HCT116 (cell line): ENCODE measurements around the gene ARID4A. TPM values are rescaled to one million over a fixed set of nuclear protein-coding genes. Genes with fewer than 3 reads are reported as not detected.

Experiments
- ATAC-seq: fragments of 200-7000 bp; cut with Tn5 transposase; 2 replicates; pipeline ENCODE4 v1.9.1; 2020; ENCODE audit warnings: mild to moderate bottlenecking, moderate library complexity
- BruUV-seq: library from RNA; stranded (reverse); fragments of 400-500 nt; replicated peaks from 2 replicates; lab custom pipeline; 2021; lab: Mats Ljungman, UMichigan
- CTCF ChIA-PET: fragments of 300-600 bp; sonication (Branson Sonifier 250); formaldehyde crosslinking; loops from one replicate; lab custom pipeline; 2021; ENCODE audit warnings: antibody characterized with exemption; lab: Charles Lee
- POLR2A ChIA-PET: fragments of 300-600, 350-600 bp; sonication (Branson Sonifier 250); formaldehyde crosslinking; loops from one replicate; lab custom pipeline; 2021; ENCODE audit warnings: antibody characterized with exemption; lab: Charles Lee
- RAD21 ChIA-PET, 2 experiments: fragments of 300-600 bp; sonication (Branson Sonifier 250); formaldehyde crosslinking; loops; one replicate each; lab custom pipeline; 2023; ENCODE audit warnings: low total read pairs in 2 of 2; ENCODE audit not compliant: uncharacterized antibody in 2 of 2, unreplicated experiment in 2 of 2, low non-redundant PET in 1 of 2; lab: Charles Lee
- DNase-seq: peaks from one replicate; pipeline ENCODE4 v3.0.0-alpha.2; 2010; ENCODE audit warnings: low read depth, low spot score
- H2AFZ ChIP-seq: fragments of 200-600 bp; shearing (Covaris generic), sonication (generic); 2 replicates; pipeline ENCODE4 v1.6.1; 2017; ENCODE audit warnings: low read depth, mixed run types, mixed read lengths, antibody characterized with exemption, low read length; ENCODE audit not compliant: poor library complexity, severe bottlenecking
- H3K27ac ChIP-seq: 2 replicates; pipeline ENCODE4 v1.5.1; 2012; ENCODE audit warnings: low read depth, low read length
- H3K27me3 ChIP-seq: fragments of 200-600 bp; sonication (generic); 2 replicates; pipeline ENCODE4 v1.6.1; 2016; ENCODE audit warnings: mixed run types, low read length, mixed read lengths; ENCODE audit not compliant: insufficient read depth
- H3K36me3 ChIP-seq, 2 experiments: fragments of 200-500 bp in 1 of 2; fragments of 200-600 bp in 1 of 2; sonication (Bioruptor generic) in 1 of 2; sonication (generic) in 1 of 2; 2 replicates each; pipeline versions ENCODE4 v1.5.1 to v1.6.1; 2014 to 2016; ENCODE audit warnings: low read length in 2 of 2, inconsistent platforms in 1 of 2, mixed read lengths in 1 of 2, mixed run types in 1 of 2; ENCODE audit not compliant: insufficient read depth in 2 of 2, control insufficient read depth in 1 of 2
- H3K4me1 ChIP-seq, 2 experiments: fragments of 200-600 bp in 1 of 2; sonication (generic) in 1 of 2; 2 replicates each; pipeline versions ENCODE4 v1.5.1 to v1.6.1; 2012 to 2017; ENCODE audit warnings: low read length in 2 of 2, inconsistent platforms in 1 of 2, mild to moderate bottlenecking in 1 of 2, mixed read lengths in 1 of 2, mixed run types in 1 of 2, moderate library complexity in 1 of 2; ENCODE audit not compliant: insufficient read depth in 2 of 2, control insufficient read depth in 1 of 2
- H3K4me2 ChIP-seq: fragments of 200-600 bp; sonication (generic); 2 replicates; pipeline ENCODE4 v1.6.1; 2017; ENCODE audit warnings: mixed run types, low read length, mixed read lengths
- H3K4me3 ChIP-seq, 2 experiments: fragments of 200-600 bp in 1 of 2; sonication (generic) in 1 of 2; replicated peaks in 1 of 2; 2 replicates each; pipeline ENCODE4 v1.5.1; 2011 to 2016; ENCODE audit warnings: low read length in 2 of 2, control low read depth in 1 of 2, low read depth in 1 of 2, mild to moderate bottlenecking in 1 of 2, mixed read lengths in 1 of 2, mixed run types in 1 of 2
- H3K79me2 ChIP-seq: fragments of 200-600 bp; sonication (generic); 2 replicates; pipeline ENCODE4 v1.6.1; 2017; ENCODE audit warnings: mild to moderate bottlenecking, mixed run types, low read length, moderate library complexity, mixed read lengths; ENCODE audit not compliant: insufficient read depth
- H3K9ac ChIP-seq: fragments of 200-600 bp; sonication (generic); 2 replicates; pipeline ENCODE4 v1.6.1; 2016; ENCODE audit warnings: low read length, mixed read lengths
- H3K9me2 ChIP-seq: fragments of 200-600 bp; sonication (generic), shearing (Covaris generic); 2 replicates; pipeline ENCODE4 v1.6.1; 2017; ENCODE audit warnings: mixed run types, mild to moderate bottlenecking, moderate library complexity; ENCODE audit not compliant: insufficient read depth
- H3K9me3 ChIP-seq, 2 experiments: fragments of 200-500 bp in 1 of 2; fragments of 200-600 bp in 1 of 2; sonication (Bioruptor generic) in 1 of 2; sonication (generic) in 1 of 2; 2 replicates each; pipeline ENCODE4 v1.6.1; 2014 to 2017; ENCODE audit warnings: low read length in 2 of 2, mixed read lengths in 2 of 2, inconsistent platforms in 1 of 2, low read depth in 1 of 2, mild to moderate bottlenecking in 1 of 2, mixed run types in 1 of 2, moderate library complexity in 1 of 2; ENCODE audit not compliant: control insufficient read depth in 1 of 2, insufficient read depth in 1 of 2
- H4K20me1 ChIP-seq: fragments of 200-600 bp; sonication (generic), shearing (Covaris generic); 2 replicates; pipeline ENCODE4 v1.6.1; 2017; ENCODE audit warnings: mixed run types, mild to moderate bottlenecking, moderate library complexity; ENCODE audit not compliant: insufficient read depth
- CEBPB ChIP-seq: IDR thresholded peaks from 2 replicates; pipeline ENCODE4 v1.6.1; 2012; ENCODE audit warnings: low read depth
- EGR1 ChIP-seq: IDR thresholded peaks from 2 replicates; pipeline ENCODE4 v1.6.1; 2012; ENCODE audit warnings: low read depth
- ELF1 ChIP-seq: IDR thresholded peaks from 2 replicates; pipeline ENCODE4 v1.6.1; 2012; ENCODE audit warnings: low read depth, borderline replicate concordance
- EZH2 ChIP-seq: fragments of 200-600 bp; sonication (generic); IDR thresholded peaks from 2 replicates; pipeline ENCODE4 v1.6.1; 2017; ENCODE audit warnings: antibody characterized with exemption, mixed run types
- FOSL1 ChIP-seq: IDR thresholded peaks from 2 replicates; pipeline ENCODE4 v1.6.1; 2012; ENCODE audit warnings: low read depth
- POLR2A ChIP-seq: IDR thresholded peaks from 2 replicates; pipeline ENCODE4 v1.7.0; 2011; ENCODE audit warnings: borderline replicate concordance; ENCODE audit not compliant: insufficient read depth, insufficient read length; ENCODE audit errors: extremely low read depth
- SIN3A ChIP-seq: IDR thresholded peaks from 2 replicates; pipeline ENCODE4 v1.6.1; 2012; ENCODE audit warnings: low read depth
- SP1 ChIP-seq: IDR thresholded peaks from 2 replicates; pipeline ENCODE4 v1.6.1; 2012; ENCODE audit warnings: low read depth
- TCF7L2 ChIP-seq: IDR thresholded peaks from 2 replicates; pipeline ENCODE4 v1.7.0; 2011; ENCODE audit warnings: borderline replicate concordance, inconsistent platforms; ENCODE audit not compliant: insufficient read depth, insufficient read length; ENCODE audit errors: extremely low read depth
- ZFX ChIP-seq: fragments of 450-650 bp; IDR thresholded peaks from 2 replicates; pipeline ENCODE4 v1.6.1; 2017
- ZNF274 ChIP-seq: fragments of 200-500 bp; sonication (Bioruptor generic); IDR thresholded peaks from 2 replicates; pipeline ENCODE4 v1.6.1; 2014; ENCODE audit warnings: mild to moderate bottlenecking, low read depth, low read length, inconsistent platforms
- intact Hi-C: fragments of 100-400 bp; cut with micrococcal nuclease; formaldehyde crosslinking; loops from 2 replicates; pipeline ENCODE4 v1.10.0; 2022
- total RNA-seq: library from RNA; stranded (reverse); gene quantifications from one replicate; pipeline ENCODE4 v1.2.1, GENCODE V29; 2021; ENCODE audit not compliant: unreplicated experiment
- TF ChIP-seq, protein P1 (sequence below): IDR thresholded peaks from 2 replicates; pipeline ENCODE4 v1.6.1; 2011; ENCODE audit warnings: mild to moderate bottlenecking, low read length, moderate library complexity; ENCODE audit not compliant: insufficient replicate concordance; ENCODE audit errors: extremely low read depth
- TF ChIP-seq, protein P2 (sequence below): IDR thresholded peaks from 2 replicates; pipeline ENCODE4 v1.6.1; 2012; ENCODE audit warnings: low read depth

ARID4A gene
- total RNA-seq, 1 experiment from 2014 or later = 13.9 TPM

DNA sequence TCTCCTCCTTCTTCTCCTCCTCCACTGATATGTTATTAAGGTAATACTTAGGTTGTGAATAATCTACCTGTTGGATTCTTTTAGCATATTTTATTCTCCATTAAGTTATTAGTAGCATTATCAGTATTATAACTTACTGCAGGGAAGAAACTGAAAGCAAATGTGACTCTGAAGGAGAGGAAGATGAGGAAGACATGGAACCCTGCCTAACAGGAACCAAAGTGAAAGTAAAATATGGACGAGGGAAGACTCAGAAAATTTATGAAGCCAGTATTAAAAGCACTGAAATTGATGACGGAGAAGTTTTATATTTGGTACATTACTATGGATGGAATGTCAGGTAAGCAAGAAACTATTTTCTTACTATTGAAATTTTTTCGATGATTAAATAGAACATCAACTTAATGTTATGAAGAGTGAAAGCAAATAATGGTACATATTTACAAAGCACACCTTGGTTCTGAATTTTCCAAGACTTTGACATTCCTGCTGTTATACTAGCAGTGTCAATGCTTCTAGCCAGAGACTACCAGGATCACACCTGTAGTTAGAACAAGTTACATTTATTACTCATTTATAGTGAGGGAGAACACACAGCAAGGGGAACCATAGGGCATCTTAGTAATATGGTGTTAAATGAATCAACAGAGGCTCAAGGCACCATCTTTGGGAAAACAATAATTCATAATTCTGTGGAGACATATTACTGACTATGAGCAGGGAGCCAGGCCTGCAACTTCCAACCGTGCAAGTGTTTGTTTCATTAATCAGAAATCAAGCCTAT is 55.4 kb downstream of the ARID4A start:
- RAD21 ChIA-PET = no interaction called here

More for the DNA sequence above, 55.4 kb downstream of the ARID4A start:
- Histone ChIP-seq H3K36me3 (peaks cover 0 to 16% of the 10 kb centered on the region in 2 experiments; a peak in 2 of 4 replicates), H3K9ac (no peak overlapping the region), H3K9me3 (no peaks in the 10 kb centered on the region), H3K4me1 (no peaks in the 10 kb centered on the region), H3K9me2 (no peaks in the 10 kb centered on the region), H3K4me2 (no peak overlapping the region), H4K20me1 (no peaks in the 10 kb centered on the region), H3K79me2 (no peaks in the 10 kb centered on the region), H3K27me3 (no peaks in the 10 kb centered on the region), H3K4me3 (no peak overlapping the region), H3K27ac (no peak overlapping the region), H2AFZ (no peak overlapping the region)
- no peak for DNase-seq
- TF ChIP-seq, protein P1, sequence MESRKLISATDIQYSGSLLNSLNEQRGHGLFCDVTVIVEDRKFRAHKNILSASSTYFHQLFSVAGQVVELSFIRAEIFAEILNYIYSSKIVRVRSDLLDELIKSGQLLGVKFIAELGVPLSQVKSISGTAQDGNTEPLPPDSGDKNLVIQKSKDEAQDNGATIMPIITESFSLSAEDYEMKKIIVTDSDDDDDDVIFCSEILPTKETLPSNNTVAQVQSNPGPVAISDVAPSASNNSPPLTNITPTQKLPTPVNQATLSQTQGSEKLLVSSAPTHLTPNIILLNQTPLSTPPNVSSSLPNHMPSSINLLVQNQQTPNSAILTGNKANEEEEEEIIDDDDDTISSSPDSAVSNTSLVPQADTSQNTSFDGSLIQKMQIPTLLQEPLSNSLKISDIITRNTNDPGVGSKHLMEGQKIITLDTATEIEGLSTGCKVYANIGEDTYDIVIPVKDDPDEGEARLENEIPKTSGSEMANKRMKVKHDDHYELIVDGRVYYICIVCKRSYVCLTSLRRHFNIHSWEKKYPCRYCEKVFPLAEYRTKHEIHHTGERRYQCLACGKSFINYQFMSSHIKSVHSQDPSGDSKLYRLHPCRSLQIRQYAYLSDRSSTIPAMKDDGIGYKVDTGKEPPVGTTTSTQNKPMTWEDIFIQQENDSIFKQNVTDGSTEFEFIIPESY = no peak
- no peak for TF ChIP-seq ZNF274
- no peak for TF ChIP-seq EGR1
- no peak for TF ChIP-seq FOSL1
- no peak for TF ChIP-seq ZFX
- TF ChIP-seq SP1 = no peak
- TF ChIP-seq ELF1 = no peak
- TF ChIP-seq EZH2 = no peak
- no peak for TF ChIP-seq CEBPB
- no peak for TF ChIP-seq SIN3A
- no peak for TF ChIP-seq POLR2A
- TF ChIP-seq TCF7L2 = no peak
- TF ChIP-seq, protein P2, sequence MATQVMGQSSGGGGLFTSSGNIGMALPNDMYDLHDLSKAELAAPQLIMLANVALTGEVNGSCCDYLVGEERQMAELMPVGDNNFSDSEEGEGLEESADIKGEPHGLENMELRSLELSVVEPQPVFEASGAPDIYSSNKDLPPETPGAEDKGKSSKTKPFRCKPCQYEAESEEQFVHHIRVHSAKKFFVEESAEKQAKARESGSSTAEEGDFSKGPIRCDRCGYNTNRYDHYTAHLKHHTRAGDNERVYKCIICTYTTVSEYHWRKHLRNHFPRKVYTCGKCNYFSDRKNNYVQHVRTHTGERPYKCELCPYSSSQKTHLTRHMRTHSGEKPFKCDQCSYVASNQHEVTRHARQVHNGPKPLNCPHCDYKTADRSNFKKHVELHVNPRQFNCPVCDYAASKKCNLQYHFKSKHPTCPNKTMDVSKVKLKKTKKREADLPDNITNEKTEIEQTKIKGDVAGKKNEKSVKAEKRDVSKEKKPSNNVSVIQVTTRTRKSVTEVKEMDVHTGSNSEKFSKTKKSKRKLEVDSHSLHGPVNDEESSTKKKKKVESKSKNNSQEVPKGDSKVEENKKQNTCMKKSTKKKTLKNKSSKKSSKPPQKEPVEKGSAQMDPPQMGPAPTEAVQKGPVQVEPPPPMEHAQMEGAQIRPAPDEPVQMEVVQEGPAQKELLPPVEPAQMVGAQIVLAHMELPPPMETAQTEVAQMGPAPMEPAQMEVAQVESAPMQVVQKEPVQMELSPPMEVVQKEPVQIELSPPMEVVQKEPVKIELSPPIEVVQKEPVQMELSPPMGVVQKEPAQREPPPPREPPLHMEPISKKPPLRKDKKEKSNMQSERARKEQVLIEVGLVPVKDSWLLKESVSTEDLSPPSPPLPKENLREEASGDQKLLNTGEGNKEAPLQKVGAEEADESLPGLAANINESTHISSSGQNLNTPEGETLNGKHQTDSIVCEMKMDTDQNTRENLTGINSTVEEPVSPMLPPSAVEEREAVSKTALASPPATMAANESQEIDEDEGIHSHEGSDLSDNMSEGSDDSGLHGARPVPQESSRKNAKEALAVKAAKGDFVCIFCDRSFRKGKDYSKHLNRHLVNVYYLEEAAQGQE = no peak
- POLR2A ChIA-PET = no interaction called here
- ATAC-seq = no peak
- no TSS peak for BruUV-seq
- CTCF ChIA-PET = no interaction called here
- intact Hi-C loops = no loop called here
